Panc1 (cell line): ENCODE measurements around the gene PSMA4. TPM values are rescaled to one million over a fixed set of nuclear protein-coding genes. Genes with fewer than 3 reads are reported as not detected.
A peak's percentile ranks its signal among the peaks of the same experiment; 100 is the strongest.

Experiments used
- ATAC-seq: fragments of 200-7000 bp; cut with Tn5 transposase; 2 replicates; pipeline ENCODE4 v1.9.1; 2020; ENCODE audit warnings: mild to moderate bottlenecking, moderate library complexity
- BruUV-seq: library from RNA; stranded (reverse); fragments of 400-500 nt; replicated peaks from 2 replicates; lab custom pipeline; 2021; lab: Mats Ljungman, UMichigan
- CTCF ChIA-PET: fragments of 300-600 bp; sonication (Branson Sonifier 250); formaldehyde crosslinking; loops from one replicate; lab custom pipeline; 2022; ENCODE audit warnings: antibody characterized with exemption; lab: Charles Lee
- POLR2A ChIA-PET: fragments of 300-600 bp; sonication (Branson Sonifier 250); formaldehyde crosslinking; loops from one replicate; lab custom pipeline; 2022; ENCODE audit warnings: antibody characterized with exemption; lab: Charles Lee
- DNase-seq: peaks from one replicate; pipeline ENCODE4 v3.0.0-alpha.2; 2010; ENCODE audit warnings: low read depth, low spot score
- H3K27ac ChIP-seq: 2 replicates; pipeline ENCODE4 v1.5.1; 2011; ENCODE audit warnings: mild to moderate bottlenecking, low read length, inconsistent platforms
- H3K27me3 ChIP-seq: fragments of 200-500 bp; sonication (Bioruptor generic); 2 replicates; pipeline ENCODE4 v1.6.0; 2014; ENCODE audit warnings: low read length, inconsistent platforms; ENCODE audit not compliant: control insufficient read depth, insufficient read depth
- H3K36me3 ChIP-seq: fragments of 200-500 bp; sonication (Bioruptor generic); 2 replicates; pipeline ENCODE4 v1.5.1; 2014; ENCODE audit warnings: inconsistent platforms, mild to moderate bottlenecking, low read length, moderate library complexity; ENCODE audit not compliant: control insufficient read depth, insufficient read depth
- H3K4me1 ChIP-seq: 2 replicates; pipeline ENCODE4 v1.5.1; 2011; ENCODE audit warnings: inconsistent platforms, mild to moderate bottlenecking, low read length, moderate library complexity; ENCODE audit not compliant: control insufficient read depth, insufficient read depth
- H3K4me3 ChIP-seq, 2 experiments: 2 replicates each; pipeline ENCODE4 v1.5.1; 2011 to 2012; ENCODE audit warnings: low read depth in 2 of 2, low read length in 2 of 2, mild to moderate bottlenecking in 2 of 2, inconsistent platforms in 1 of 2, moderate library complexity in 1 of 2
- H3K9me3 ChIP-seq: fragments of 200-500 bp; sonication (Bioruptor generic); 2 replicates; pipeline ENCODE4 v1.5.1; 2014; ENCODE audit warnings: low read depth, mild to moderate bottlenecking, inconsistent platforms, low read length, moderate library complexity; ENCODE audit not compliant: control insufficient read depth, insufficient read depth
- POLR2AphosphoS5 ChIP-seq: IDR thresholded peaks from 2 replicates; pipeline ENCODE4 v1.6.1; 2012; ENCODE audit warnings: mild to moderate bottlenecking, low read depth, low read length, moderate library complexity
- SIN3A ChIP-seq: IDR thresholded peaks from 2 replicates; pipeline ENCODE4 v1.6.1; 2012; ENCODE audit warnings: low read depth, mild to moderate bottlenecking, low read length, moderate library complexity, borderline replicate concordance; ENCODE audit not compliant: insufficient read depth
- TCF7L2 ChIP-seq: IDR thresholded peaks from 2 replicates; pipeline ENCODE4 v1.6.1; 2011; ENCODE audit warnings: mild to moderate bottlenecking, low read depth, low read length, inconsistent platforms
- in situ Hi-C: cut with HindIII; loops from 2 replicates; pipeline ENCODE4 v1.10.0; 2016; ENCODE audit warnings: low sequenced_read_pairs, low pct_unique_long_range_greater_than_20kb
- intact Hi-C: fragments of 100-400 bp; cut with micrococcal nuclease; formaldehyde crosslinking; loops from one replicate; pipeline ENCODE4 v1.10.0; 2022; ENCODE audit not compliant: unreplicated experiment
- total RNA-seq: library from RNA; stranded (reverse); gene quantifications from one replicate; pipeline ENCODE4 v1.2.1, GENCODE V29; 2021; ENCODE audit not compliant: unreplicated experiment
- TF ChIP-seq, protein P1 (sequence below), 2 experiments: IDR thresholded peaks; 2 replicates each; pipeline ENCODE4 v1.6.1; 2011 to 2012; ENCODE audit warnings: low read depth in 2 of 2, control low read depth in 1 of 2, low read length in 1 of 2, mild to moderate bottlenecking in 1 of 2, moderate library complexity in 1 of 2; ENCODE audit not compliant: insufficient read depth in 1 of 2
- TF ChIP-seq, protein P2 (sequence below): fragments of 450-650 bp; IDR thresholded peaks from 2 replicates; pipeline ENCODE4 v1.5.1; 2017; ENCODE audit warnings: mild to moderate bottlenecking

Gene PSMA4
- total RNA-seq, 1 experiment from 2014 or later: 303 TPM

DNA sequence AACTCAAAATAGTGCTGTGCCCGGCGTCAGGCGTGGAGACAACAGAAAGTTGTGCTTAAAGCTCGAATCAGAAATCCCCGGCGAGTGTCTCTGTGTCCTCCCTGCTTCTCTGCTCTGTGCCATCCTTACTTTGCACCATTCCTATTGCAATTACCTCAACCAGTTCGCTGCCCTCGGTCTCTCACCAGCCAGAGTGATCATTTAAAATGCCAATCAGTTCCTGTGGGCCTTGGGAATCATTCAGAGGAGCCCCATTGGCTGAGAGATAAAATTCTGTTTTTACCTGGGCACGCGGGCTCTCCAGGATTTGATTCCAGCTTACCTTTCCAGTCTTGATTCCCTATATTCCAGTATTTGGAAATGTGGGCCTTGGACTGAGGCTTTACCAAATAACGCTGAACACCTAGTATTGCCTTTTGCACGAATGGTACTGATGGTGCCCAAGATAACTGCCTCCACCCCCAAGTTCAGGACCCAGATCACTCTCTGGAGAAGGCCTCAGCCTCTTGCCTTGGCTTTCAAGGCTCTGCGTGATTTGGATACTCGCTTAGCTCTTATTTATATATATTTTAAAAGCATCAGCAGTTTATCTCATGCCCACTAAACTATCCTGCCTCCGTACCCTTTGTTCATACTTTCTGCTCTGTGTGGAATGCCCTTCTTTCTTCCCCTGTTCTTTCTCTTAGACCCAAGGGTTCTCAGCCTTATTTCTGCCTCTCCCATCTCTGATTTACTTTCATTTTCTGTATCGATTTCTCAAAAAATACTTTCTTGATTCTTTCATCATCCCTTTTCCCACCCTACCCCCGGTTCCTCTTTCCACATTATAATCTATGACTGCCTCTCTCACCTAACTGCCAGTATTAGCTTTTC, 863 bp downstream of the PSMA4 start:
- POLR2A ChIA-PET: interaction anchor here (1.0 kb wide), 1 partner anchor 9 kb away, joined by 3 read pairs; no protein-coding TSS in a partner anchor
- ATAC-seq (no peak; the same call in 1 of the 2 replicates), DNase-seq (no peak)
- TF ChIP-seq, protein P1, sequence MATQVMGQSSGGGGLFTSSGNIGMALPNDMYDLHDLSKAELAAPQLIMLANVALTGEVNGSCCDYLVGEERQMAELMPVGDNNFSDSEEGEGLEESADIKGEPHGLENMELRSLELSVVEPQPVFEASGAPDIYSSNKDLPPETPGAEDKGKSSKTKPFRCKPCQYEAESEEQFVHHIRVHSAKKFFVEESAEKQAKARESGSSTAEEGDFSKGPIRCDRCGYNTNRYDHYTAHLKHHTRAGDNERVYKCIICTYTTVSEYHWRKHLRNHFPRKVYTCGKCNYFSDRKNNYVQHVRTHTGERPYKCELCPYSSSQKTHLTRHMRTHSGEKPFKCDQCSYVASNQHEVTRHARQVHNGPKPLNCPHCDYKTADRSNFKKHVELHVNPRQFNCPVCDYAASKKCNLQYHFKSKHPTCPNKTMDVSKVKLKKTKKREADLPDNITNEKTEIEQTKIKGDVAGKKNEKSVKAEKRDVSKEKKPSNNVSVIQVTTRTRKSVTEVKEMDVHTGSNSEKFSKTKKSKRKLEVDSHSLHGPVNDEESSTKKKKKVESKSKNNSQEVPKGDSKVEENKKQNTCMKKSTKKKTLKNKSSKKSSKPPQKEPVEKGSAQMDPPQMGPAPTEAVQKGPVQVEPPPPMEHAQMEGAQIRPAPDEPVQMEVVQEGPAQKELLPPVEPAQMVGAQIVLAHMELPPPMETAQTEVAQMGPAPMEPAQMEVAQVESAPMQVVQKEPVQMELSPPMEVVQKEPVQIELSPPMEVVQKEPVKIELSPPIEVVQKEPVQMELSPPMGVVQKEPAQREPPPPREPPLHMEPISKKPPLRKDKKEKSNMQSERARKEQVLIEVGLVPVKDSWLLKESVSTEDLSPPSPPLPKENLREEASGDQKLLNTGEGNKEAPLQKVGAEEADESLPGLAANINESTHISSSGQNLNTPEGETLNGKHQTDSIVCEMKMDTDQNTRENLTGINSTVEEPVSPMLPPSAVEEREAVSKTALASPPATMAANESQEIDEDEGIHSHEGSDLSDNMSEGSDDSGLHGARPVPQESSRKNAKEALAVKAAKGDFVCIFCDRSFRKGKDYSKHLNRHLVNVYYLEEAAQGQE (IDR thresholded peaks at IDR 0.05; ENCODE audit: insufficient read depth in 1 of 2, low read depth in 2 of 2, low read length in 1 of 2): no peak
- no peak for TF ChIP-seq TCF7L2
- TF ChIP-seq, protein P2, sequence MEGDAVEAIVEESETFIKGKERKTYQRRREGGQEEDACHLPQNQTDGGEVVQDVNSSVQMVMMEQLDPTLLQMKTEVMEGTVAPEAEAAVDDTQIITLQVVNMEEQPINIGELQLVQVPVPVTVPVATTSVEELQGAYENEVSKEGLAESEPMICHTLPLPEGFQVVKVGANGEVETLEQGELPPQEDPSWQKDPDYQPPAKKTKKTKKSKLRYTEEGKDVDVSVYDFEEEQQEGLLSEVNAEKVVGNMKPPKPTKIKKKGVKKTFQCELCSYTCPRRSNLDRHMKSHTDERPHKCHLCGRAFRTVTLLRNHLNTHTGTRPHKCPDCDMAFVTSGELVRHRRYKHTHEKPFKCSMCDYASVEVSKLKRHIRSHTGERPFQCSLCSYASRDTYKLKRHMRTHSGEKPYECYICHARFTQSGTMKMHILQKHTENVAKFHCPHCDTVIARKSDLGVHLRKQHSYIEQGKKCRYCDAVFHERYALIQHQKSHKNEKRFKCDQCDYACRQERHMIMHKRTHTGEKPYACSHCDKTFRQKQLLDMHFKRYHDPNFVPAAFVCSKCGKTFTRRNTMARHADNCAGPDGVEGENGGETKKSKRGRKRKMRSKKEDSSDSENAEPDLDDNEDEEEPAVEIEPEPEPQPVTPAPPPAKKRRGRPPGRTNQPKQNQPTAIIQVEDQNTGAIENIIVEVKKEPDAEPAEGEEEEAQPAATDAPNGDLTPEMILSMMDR: no peak
- intact Hi-C loops: no loop called here
- in situ Hi-C loops: no loop called here
- Histone ChIP-seq H3K27me3 (no peaks in the 10 kb centered on the region), H3K36me3 (peaks cover 36% of the 10 kb centered on the region), H3K4me3 (peak overlapping the region; percentile 74 to 96), H3K27ac (peak overlapping the region; percentile 82), H3K4me1 (peaks cover 19% of the 10 kb centered on the region), H3K9me3 (no peaks in the 10 kb centered on the region)
- BruUV-seq: no TSS peak
- CTCF ChIA-PET: no interaction called here

GRCh38 chr15:78541744-78542034, 1.4 kb downstream of the PSMA4 start:
- H3K4me1 ChIP-seq: peaks cover 21% of the 10 kb centered on the region
- no peaks in the 10 kb centered on the region for H3K27me3 ChIP-seq
- DNase-seq (no peak), ATAC-seq (no peak)
- in situ Hi-C loops: no loop called here
- peak overlapping the region; percentile 74 to 96 for H3K4me3 ChIP-seq
- intact Hi-C loops: no loop called here
- CTCF ChIA-PET: no interaction called here
- no TSS peak for BruUV-seq
- POLR2A ChIA-PET: interaction anchor here (1.0 kb wide), 1 partner anchor 8 kb away, joined by 3 read pairs; no protein-coding TSS in a partner anchor
- peak overlapping the region; percentile 82 for H3K27ac ChIP-seq
- TF ChIP-seq, protein P1 (IDR thresholded peaks at IDR 0.05; ENCODE audit: insufficient read depth in 1 of 2, low read depth in 2 of 2, low read length in 1 of 2): no peak
- TF ChIP-seq POLR2AphosphoS5 (no peak), TCF7L2 (no peak), SIN3A (no peak)
- TF ChIP-seq, protein P2: no peak
- H3K36me3 ChIP-seq: peaks cover 38% of the 10 kb centered on the region
- H3K9me3 ChIP-seq: no peaks in the 10 kb centered on the region
